HUES48 (cell line): ENCODE results near the gene SLPI.
A peak's percentile ranks its signal among the peaks of the same experiment; 100 is the strongest.

Experiments
- H3K27ac ChIP-seq: one replicate; pipeline ENCODE4 v1.7.0; 2013; ENCODE audit warnings: low read depth, low read length, inconsistent platforms
- H3K27me3 ChIP-seq: 2 replicates; pipeline ENCODE4 v1.6.1; 2013; ENCODE audit warnings: mild to moderate bottlenecking, low read length; ENCODE audit not compliant: control insufficient read depth, insufficient read depth
- H3K36me3 ChIP-seq: 2 replicates; pipeline ENCODE4 v1.6.1; 2013; ENCODE audit warnings: low read length; ENCODE audit not compliant: control insufficient read depth, insufficient read depth
- H3K4me1 ChIP-seq: 2 replicates; pipeline ENCODE4 v1.6.1; 2013; ENCODE audit warnings: mild to moderate bottlenecking, low read length; ENCODE audit not compliant: control insufficient read depth, insufficient read depth
- H3K4me3 ChIP-seq: 2 replicates; pipeline ENCODE4 v1.5.1; 2013; ENCODE audit warnings: mild to moderate bottlenecking, low read depth, low read length
- H3K9ac ChIP-seq: 2 replicates; pipeline ENCODE4 v1.6.1; 2013; ENCODE audit warnings: mild to moderate bottlenecking, low read depth, low read length, moderate library complexity
- H3K9me3 ChIP-seq: 2 replicates; pipeline ENCODE4 v1.6.1; 2013; ENCODE audit warnings: low read length; ENCODE audit not compliant: control insufficient read depth, insufficient read depth

Gene SLPI

DNA sequence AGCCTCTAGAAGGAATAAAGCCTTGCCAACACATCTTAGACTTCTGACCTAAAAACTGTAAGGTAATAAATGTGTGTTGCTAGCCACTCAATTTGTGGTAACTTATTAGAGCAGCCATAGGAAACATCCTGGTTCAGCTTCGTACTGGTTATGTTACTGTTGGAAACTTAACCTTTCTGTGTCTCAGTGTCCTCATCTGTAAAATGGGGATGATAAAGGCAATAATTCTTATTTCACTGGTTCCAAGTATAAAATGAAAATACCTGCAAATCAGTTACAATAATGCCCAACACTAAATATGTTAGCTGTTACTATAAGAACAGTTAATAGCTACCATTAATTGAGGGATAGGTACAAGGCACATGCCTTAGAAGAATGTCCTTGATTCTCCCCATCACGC lies 38.0 kb upstream of the SLPI start:
- Histone ChIP-seq H3K27me3 (peaks cover 24% of the 10 kb centered on the region), H3K4me3 (peak overlapping the region; percentile 55; the same call in 1 of the 2 replicates), H3K36me3 (no peaks in the 10 kb centered on the region), H3K27ac (no peak overlapping the region), H3K9ac (no peak overlapping the region), H3K4me1 (peaks cover 8% of the 10 kb centered on the region; the same call in 1 of the 2 replicates), H3K9me3 (peaks cover 10% of the 10 kb centered on the region)

DNA sequence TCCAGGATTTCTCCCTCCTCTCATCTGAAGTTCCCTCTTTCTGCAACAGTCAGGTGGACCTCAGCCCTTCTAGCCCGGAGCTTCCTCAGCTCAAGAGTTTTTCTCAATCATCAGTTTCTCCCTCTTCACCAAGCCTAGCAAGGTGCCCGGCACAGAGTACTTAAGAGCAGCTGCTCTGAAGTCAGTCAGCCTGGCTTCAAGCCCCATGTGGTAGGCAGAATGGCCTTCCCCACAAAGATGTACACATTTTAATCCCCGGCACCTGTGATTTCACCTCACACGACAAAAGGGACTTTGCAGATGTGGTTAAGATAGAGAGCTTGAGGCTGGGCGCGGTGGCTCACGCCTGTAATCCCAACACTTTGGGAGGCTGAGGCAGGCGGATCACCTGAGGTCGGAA lies 37.2 kb upstream of the SLPI start:
- Histone ChIP-seq H3K9ac (no peak overlapping the region), H3K4me1 (peaks cover 8% of the 10 kb centered on the region; the same call in 1 of the 2 replicates), H3K27ac (no peak overlapping the region), H3K4me3 (no peak overlapping the region), H3K9me3 (peaks cover 10% of the 10 kb centered on the region), H3K27me3 (peaks cover 24% of the 10 kb centered on the region), H3K36me3 (no peaks in the 10 kb centered on the region)

DNA sequence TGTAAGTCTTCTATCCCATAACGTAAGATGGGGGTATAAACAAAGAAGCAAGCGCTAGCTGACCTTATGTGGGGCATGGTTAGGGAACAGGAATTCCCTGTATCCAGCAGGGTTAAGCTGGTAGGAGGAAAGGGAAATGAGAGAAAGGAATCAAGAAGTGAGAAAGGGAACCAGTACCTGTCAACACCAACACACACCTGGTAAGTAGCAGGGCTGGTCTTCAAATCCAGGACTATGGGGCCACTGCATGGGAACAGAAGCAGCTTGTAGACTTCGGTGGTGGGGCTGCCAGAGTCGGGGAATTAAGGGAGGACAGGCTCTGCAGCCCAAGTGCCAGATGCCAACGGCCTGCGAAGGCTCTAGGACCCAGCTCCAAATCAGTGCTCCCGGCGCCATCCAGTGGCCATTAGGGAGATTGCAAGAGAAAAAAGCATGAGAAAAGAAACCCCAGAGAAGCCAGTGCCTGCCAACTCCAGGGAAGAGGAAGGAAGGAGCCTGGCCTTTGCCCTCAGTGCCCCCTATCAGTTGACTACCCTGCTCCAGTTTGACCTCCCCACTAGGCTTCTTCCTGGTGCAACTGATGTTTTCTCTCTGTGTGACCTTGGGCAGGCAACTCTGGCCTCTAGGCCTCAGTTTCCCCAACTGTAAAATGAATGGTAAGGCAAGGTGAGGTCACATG lies 36.5 kb upstream of the SLPI start:
- Histone ChIP-seq H3K9ac (no peak overlapping the region), H3K36me3 (no peaks in the 10 kb centered on the region), H3K4me3 (no peak overlapping the region), H3K27ac (no peak overlapping the region), H3K27me3 (peaks cover 24% of the 10 kb centered on the region), H3K9me3 (peaks cover 10% of the 10 kb centered on the region), H3K4me1 (peaks cover 8% of the 10 kb centered on the region; the same call in 1 of the 2 replicates)

DNA sequence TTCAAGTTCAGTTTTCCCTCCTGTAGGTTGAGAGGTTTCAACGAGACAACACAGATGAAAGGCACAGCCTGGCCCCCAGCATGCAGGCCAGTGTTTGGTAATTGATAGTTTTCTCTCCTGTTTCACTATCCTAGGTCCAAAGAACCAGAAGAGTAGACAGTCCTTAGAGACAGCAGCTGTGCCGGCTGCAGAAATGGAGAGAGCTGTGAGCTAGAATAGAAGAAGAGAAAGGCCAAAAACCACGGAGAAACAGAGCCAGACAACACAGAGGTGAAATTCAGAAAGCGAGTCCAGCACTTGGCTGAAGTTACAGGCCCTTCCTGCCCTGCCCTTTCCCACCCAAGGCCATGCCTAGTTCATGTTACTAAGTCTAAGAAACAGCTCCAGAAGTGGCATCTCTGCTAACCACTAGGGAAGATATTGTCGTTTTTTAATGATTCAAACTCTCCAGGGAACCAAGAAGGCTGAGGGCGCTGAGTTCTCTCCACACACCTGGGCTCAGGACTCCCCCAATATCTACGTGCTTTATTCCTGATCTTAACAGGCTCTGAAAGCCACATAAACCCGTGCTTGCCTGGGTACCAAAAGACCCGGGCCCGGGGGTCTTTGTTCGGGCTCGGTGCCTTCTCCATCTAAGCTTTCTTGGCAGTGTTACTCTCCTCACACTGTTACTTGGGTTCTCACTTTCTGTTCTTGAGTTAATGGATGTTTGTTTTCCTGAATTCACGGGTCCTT lies 35.7 kb upstream of the SLPI start:
- no peak overlapping the region for H3K4me3 ChIP-seq
- no peak overlapping the region for H3K9ac ChIP-seq
- H3K27me3 ChIP-seq: peaks cover 24% of the 10 kb centered on the region
- peaks cover 7% of the 10 kb centered on the region for H3K9me3 ChIP-seq
- H3K27ac ChIP-seq: no peak overlapping the region
- peaks cover 8% of the 10 kb centered on the region; the same call in 1 of the 2 replicates for H3K4me1 ChIP-seq
- H3K36me3 ChIP-seq: no peaks in the 10 kb centered on the region

DNA sequence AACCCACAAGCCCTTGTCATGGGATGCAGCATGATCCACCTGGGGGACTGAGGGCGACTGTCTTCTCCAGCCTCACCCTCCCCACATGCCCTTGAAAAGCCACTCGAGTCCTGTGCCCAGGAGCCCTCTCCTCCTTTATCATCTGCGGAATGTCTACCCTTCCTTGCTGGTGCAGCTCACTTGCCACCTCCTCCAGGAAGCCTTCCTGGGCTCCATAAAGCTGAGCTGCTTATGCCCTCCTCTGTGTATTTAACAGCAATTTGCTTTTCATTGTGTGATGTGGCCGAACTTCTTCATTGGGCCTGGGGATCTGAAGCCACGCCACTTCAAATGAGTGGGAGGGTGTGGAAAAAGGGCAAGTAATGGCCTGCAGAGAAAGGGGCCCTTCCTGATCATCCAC lies 34.5 kb upstream of the SLPI start:
- Histone ChIP-seq H3K4me3 (no peak overlapping the region), H3K9ac (no peak overlapping the region)

DNA sequence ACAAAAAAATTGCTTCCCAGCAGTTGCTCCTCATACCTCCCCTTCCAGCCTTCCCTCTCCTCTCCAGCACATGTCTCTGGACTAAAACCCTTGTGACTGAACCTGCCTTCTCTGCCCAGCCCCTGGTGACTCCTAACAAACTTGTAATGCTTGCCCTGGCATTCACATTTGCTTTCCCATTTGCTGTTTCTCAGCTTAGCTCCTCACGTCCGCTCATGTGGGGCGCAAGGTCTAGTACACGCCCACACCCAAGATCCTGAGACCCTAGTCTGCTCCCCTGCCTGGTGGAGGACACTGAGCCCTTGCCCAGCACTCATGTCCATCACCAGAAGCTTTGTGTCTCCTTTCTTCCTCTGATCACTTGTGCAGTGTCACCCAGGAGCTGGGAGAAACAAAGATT lies 34.0 kb upstream of the SLPI start:
- Histone ChIP-seq H3K9me3 (no peaks in the 10 kb centered on the region), H3K4me3 (no peak overlapping the region), H3K27ac (no peak overlapping the region), H3K4me1 (peaks cover 8% of the 10 kb centered on the region; the same call in 1 of the 2 replicates), H3K27me3 (peaks cover 15% of the 10 kb centered on the region), H3K36me3 (no peaks in the 10 kb centered on the region), H3K9ac (no peak overlapping the region)

More for the DNA sequence above, 34.5 kb upstream of the SLPI start:
- Histone ChIP-seq H3K4me1 (peaks cover 8% of the 10 kb centered on the region; the same call in 1 of the 2 replicates), H3K9me3 (no peaks in the 10 kb centered on the region), H3K27ac (no peak overlapping the region), H3K36me3 (no peaks in the 10 kb centered on the region), H3K27me3 (peaks cover 16% of the 10 kb centered on the region)

DNA sequence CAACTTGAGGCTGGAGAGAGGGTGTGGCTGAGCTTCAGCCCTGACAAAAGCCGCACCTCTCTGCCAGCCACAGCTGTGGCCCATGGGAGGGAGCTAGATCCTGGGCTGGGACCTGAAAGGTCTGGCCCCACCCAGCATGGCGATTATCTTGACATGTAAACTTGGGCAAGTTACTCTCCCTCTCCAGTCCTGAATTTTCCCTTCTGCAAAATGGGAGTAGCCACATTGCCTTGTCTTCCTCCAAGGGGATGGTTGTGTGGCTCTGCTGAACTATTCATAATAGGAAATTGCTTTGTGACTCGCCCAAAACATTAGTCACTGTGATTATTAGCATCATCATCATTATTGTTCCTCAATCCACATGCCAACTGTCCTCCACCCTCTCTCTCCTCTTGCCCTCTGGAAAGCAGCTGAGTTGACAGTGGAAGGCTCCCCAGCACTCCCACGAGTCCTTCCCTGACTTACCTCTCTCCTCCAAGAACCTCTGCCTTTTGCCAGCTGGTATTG lies 29.2 kb upstream of the SLPI start:
- no peak overlapping the region for H3K4me3 ChIP-seq
- no peaks in the 10 kb centered on the region for H3K4me1 ChIP-seq
- H3K27me3 ChIP-seq: no peaks in the 10 kb centered on the region
- H3K36me3 ChIP-seq: no peaks in the 10 kb centered on the region
- no peak overlapping the region for H3K9ac ChIP-seq
- H3K9me3 ChIP-seq: no peaks in the 10 kb centered on the region
- no peak overlapping the region for H3K27ac ChIP-seq

DNA sequence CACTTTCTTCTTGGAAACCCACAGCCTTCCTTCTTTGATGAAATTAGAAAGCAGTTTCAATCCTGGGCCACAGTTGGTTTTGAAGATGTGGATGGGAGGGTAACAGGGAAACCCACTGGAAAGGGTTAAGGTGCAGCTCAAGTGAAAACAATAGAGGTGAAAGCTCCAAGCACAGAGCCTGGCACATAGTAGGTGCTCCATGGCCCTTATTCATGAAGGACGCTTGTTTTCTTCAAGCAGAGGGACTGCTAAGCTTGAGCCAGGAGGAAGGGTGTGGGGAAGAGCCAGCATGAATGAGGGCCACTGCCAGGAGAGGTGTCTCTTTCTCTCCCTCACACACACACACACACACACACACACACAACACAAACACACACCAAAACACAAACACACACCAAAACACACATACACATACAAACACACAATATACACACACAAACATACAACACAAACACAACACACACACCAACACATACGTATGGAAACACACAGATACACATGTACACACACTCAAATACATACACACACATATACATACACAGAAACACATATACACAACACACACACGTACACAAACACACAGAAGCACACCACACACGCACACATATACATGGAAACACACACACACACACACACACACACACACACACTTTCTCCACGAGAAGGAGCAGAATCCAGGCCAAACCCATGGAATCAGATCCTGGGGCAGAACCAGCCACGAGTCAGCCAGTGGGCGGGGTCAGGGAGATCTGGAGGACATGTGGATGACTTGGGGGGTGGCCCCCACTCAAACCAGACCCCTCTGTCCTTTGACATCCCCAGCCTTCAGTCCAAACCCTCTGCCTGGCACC lies 28.6 kb upstream of the SLPI start:
- no peak overlapping the region for H3K9ac ChIP-seq
- no peak overlapping the region for H3K27ac ChIP-seq
- H3K36me3 ChIP-seq: no peaks in the 10 kb centered on the region
- H3K27me3 ChIP-seq: no peaks in the 10 kb centered on the region
- H3K9me3 ChIP-seq: no peaks in the 10 kb centered on the region
- H3K4me1 ChIP-seq: no peaks in the 10 kb centered on the region
- no peak overlapping the region for H3K4me3 ChIP-seq

DNA sequence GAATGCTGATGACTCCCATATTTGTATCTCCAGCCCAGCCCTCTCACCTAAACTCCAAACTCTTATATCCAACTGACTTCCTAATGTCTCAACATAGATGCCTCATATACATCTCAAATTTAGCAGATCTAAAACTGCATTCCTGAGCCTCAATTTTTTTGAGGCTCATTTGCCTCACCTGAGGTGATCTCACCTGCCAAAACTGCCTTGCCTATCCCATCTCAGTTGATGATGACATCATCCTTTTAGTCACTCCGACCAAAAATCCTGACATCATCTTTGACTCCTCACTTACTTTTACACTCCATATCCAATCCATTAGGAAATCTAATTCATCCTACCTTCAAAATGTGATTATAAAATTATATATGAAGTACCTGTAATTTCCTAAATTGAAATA lies 25.6 kb upstream of the SLPI start:
- Histone ChIP-seq H3K27me3 (no peaks in the 10 kb centered on the region), H3K9ac (no peak overlapping the region), H3K27ac (no peak overlapping the region), H3K36me3 (no peaks in the 10 kb centered on the region), H3K4me3 (no peak overlapping the region), H3K9me3 (no peaks in the 10 kb centered on the region), H3K4me1 (no peaks in the 10 kb centered on the region)

DNA sequence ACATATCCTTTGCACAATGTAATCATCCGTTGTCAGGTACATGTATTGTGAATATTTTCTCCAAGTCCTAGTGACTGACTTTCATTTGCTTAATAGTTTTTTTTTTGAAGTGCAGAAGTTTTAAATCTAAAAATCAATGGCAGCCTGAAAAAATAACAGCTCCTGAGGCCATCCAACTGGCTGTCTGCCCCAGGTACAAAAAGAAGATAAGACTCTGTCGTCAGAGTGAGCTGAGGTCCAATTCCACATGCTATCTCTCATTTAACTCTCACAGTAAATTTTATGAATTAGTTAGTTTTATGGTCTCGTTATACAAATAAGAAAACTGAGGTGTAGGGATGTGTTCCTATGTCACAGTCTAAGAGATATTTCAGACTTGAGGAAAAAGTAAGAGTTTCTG lies 21.0 kb upstream of the SLPI start:
- Histone ChIP-seq H3K27ac (no peak overlapping the region), H3K9ac (no peak overlapping the region), H3K4me3 (no peak overlapping the region), H3K4me1 (peaks cover 5% of the 10 kb centered on the region), H3K27me3 (no peaks in the 10 kb centered on the region), H3K36me3 (no peaks in the 10 kb centered on the region), H3K9me3 (no peaks in the 10 kb centered on the region)
